H54 (cell line): ENCODE measurements around the gene RAD51D.

Experiments used
- DNase-seq: peaks from one replicate; pipeline ENCODE4 v3.0.0; 2011; ENCODE audit warnings: low spot score, mixed read lengths; ENCODE audit not compliant: insufficient read length
- FAIRE-seq: peaks from 3 replicates; lab custom pipeline; 2011; peaks lifted over from hg19 to GRCh38; lab: Jason Lieb, UNC
- POLR2A ChIP-seq: IDR thresholded peaks from 2 replicates; pipeline ENCODE4 v1.6.1; 2011; ENCODE audit warnings: low read depth, mild to moderate bottlenecking, low read length

RAD51D gene

DNA sequence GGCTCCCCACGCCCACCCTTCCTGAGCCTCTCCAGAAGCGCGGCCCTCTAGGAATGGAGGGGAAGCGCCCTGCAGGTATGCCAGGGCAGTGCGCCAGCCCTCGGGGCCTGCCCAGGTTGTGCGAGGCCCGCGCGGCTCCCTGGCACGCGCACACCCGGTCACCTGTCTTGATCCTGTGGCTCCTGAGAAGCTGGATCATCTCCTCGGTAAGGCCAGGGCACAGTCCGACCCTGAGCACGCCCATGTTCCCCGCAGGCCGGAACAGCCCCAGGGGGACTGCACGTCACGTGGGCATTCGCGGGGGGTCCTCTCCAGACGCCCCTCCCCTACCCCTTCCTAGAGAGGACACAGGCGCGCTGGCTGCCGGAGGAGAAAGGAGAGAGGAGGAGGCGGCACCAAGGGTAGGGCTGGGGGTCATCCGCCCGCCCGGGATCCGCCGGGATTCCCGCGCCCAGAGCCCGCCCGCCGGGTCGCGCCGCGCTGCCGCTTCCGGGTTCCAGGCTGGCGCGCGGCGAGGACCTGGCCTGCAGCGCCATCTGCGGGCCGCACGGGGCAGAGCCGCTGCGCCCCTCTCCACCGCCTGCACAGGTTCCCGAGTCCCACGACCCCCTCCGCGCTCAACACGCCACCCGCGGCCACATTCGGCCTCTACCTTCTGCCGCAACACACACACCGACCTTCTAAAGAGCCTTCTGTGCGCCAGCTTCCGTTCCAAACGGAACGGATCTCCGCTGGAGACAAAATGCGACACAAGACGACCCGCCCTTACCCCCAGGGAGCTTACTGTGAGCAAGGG is at the start of gene RAD51D:
TSS of gene RAD51D (minus strand) at position 491 of the 796 bp plus-strand sequence. CDS start at position 244, 247 bp downstream.
- no peak for FAIRE-seq
- TF ChIP-seq POLR2A = peak; percentile 31; the same call in 1 of the 2 replicates
- DNase-seq = peak; percentile 87

DNA sequence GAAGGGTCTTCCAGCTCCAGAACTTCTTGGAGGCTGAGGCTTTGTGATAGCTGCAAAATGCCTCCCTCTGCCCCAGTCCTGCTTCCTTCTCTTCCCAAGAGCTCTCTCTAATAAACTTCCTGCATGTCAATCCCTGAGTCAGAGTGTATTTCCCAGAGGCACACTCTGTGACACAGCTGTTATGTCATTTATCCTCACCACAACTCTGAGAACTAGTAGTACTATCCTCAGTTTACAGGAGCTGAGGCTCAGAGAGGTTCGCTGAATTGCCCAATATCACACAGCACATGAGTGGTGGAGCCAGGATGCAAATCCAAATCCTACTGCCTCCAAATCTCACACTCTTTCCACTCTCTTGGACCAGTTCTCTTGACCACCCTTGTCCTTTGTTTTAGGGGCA is 48.0 kb upstream of the RAD51D start:
- DNase-seq (no peak), FAIRE-seq (no peak)
- TF ChIP-seq POLR2A = no peak

DNA sequence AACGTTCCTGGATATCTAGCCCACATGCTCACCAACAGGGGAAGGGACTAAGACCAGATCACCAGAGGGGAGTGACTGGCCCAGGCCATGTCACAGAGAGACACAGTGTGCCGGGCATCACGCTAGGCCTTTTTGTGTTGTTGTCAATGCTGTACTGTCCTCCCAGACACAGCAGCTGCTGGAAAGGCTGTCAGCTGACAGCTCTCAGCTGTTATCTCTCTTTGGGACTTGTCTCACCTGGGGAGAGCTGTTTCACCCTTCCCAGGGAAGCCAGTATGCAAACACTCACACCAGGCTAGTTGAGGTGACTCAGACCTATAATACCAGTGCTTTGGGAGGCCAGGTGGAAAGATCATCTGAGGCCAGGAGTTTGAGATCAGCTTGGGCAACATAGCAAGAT is 47.4 kb upstream of the RAD51D start:
- no peak for TF ChIP-seq POLR2A
- no peak for FAIRE-seq
- no peak for DNase-seq

DNA sequence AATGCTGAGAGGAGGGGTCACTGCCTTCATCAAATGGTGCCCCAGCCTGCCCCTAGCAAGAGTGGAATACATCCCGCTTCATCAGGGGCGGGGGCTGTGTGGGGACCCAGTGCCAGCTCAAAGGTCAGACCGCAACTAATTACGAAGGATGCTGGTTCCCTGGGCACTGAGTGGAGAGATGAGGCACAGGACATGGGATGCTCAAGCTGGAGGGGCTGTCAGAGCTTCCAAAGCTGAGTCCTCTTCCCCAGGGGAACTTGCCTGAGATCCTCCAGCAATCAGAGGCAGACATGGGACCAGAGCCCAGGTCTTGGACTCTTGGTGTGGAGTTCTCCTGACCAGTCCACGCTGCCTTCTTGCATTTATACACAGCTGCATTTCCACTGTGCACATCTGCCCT is 46.9 kb upstream of the RAD51D start:
- FAIRE-seq = no peak
- no peak for TF ChIP-seq POLR2A
- no peak for DNase-seq

DNA sequence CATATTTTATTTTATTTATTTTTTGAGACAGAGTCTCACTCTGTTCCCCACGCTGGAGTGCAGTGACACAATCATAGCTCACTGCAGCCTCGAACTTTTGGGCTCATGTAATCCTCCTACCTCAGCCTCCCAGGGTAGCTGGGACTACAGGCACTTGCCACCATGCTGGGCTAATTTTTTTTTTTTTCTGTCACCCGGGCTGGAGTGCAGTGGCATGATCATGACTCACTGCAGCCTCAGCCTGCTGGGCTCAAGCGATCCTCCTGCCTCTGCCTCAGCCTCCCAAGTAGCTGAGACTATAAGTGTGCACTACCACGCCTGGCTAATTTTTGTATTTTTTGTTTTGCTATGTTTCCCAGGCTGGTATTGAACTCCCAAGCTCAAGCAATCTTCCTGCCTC is 45.1 kb upstream of the RAD51D start:
- no peak for DNase-seq
- TF ChIP-seq POLR2A = no peak
- FAIRE-seq = no peak

DNA sequence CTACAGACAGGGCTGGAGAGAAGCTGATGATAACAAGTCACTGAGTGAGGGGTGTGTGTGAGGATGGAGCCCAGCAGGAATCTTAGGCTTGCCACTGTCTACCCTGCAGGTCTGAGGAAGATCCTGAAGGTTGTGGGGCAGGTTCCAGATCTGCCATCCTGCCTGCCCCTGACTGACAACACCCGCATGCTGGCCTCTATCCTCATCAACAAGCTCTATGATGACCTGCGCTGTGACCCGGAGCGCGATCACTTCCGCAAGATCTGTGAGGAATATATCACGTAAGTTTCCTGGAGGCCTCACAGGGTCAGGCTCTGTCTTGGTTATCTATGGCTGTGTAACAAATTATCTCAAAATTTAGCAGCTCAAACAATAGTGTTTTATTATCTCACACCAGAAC is 44.2 kb upstream of the RAD51D start:
- FAIRE-seq (no peak), DNase-seq (no peak)
- TF ChIP-seq POLR2A = no peak

DNA sequence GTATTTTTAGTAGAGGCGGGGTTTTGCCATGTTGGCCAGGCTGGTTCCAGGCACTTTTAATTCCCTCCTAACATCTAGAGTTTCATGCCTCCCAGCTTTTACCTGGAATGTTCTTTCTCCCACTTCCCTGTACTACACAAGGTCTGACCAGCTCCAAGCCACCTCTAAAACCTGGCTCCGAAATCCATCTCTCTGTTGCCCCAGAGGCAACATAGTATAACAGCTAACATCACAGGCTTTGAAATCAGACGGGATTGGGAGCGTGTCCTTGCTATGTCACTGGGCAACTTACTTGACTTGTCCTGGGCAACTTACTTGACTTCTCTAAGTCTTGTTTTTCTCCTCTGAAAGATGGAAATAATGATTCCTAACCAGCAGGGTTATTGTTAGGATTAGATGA is 43.1 kb upstream of the RAD51D start:
- TF ChIP-seq POLR2A = no peak
- no peak for FAIRE-seq
- DNase-seq = no peak

DNA sequence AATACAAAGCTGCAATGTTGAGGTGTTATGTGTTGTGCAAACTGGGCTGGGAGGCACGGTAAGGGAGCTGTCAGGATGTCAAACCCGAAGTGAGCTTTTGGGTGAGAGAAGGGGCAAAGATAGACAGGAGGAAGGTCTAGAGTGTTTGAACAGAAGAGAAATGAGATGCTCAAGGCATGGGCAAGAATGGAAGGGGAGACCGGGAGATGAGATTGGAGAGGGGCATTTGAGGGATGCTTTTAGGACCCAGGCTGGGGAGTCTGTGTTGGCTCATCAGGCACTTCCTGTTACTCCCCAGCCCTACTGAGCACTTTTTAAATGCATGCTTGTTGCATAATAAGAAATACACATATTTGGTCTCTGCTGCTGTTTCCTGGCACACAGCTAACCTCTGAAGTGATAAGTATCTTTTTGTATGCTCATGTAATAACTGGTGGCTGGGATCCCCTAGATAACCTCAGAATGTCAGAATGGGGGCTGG is 41.7 kb upstream of the RAD51D start:
- DNase-seq (no peak), FAIRE-seq (no peak)
- TF ChIP-seq POLR2A = no peak

DNA sequence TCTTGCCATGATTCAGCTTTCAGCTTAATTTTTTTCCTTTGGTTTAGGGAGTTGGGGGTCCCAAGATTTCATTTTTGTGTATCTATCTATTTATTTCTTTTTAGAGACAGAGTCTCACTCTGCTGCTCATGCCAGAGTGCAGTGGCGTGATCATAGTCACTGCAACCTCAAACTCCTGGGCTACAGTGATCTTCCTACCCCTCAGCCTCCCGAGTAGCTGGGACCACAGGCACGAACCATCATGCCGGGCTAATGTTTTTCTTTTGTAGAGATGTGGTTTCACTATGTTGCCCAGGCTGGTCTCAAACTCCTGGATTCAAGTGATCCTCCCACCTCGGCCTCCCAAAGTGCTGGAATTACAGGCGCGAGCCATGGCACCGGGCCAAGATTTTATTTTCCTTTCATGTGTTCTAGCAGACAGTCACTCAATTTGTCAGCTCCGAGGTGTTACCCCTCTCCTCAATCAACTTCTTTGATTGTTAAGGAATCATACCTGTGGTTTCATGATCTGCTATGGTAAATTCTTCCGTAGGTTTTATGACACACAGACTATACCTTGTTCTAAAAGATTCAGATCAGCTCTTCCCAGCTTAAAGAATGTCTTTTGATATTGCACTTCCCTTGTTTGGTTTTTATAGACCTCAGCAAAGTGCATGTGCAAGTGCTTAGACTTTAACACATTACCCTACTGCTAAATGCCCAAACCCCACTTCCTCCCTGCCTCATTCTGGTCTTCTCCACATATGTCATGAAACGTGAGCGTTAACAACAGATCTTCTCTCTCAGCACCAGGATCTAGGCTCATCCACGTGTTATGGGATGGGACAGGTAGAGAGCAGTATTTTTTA is 40.9 kb upstream of the RAD51D start:
- FAIRE-seq (no peak), DNase-seq (no peak)
- no peak for TF ChIP-seq POLR2A

DNA sequence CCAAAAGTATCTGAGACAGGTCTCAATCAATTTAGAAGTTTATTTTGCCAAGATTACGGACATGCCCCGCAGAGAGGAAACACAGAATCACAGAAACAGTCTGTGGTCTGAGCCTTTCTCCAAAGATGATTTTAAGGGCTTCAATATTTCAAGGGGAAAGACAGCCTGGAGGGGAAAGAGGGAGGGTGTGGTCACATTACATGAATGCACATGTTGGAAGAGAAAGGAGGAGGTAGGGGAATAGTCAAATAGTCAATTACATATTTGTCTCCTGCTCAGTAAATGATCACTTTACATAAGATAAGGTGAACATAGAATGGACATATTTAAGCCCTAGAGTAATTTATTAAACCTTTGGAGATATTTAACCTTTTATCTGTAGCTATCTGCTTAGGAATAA is 40.3 kb upstream of the RAD51D start:
- no peak for FAIRE-seq
- no peak for TF ChIP-seq POLR2A

DNA sequence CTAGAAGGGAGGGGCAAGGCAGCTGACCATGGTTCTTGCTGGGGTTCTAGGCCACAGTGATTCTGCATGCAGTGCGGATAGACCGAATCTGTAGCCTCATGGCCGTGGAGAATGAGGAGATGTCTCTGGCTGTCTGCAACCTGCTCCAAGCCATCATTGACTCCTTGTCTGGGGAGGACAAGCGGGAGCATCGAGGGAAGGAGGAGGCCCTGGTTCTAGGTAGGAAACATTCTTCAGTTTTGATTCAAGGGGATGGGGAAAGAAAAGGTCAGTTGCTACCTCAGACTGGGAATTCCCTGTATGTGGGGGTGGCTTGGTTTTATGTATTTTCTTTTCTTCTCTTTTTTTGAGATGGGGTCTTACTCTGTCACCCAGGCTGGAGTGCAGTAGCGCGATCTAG is 35.6 kb upstream of the RAD51D start:
- FAIRE-seq = no peak
- TF ChIP-seq POLR2A = no peak
- DNase-seq = no peak

More for the DNA sequence above, 40.3 kb upstream of the RAD51D start:
- DNase-seq = no peak

DNA sequence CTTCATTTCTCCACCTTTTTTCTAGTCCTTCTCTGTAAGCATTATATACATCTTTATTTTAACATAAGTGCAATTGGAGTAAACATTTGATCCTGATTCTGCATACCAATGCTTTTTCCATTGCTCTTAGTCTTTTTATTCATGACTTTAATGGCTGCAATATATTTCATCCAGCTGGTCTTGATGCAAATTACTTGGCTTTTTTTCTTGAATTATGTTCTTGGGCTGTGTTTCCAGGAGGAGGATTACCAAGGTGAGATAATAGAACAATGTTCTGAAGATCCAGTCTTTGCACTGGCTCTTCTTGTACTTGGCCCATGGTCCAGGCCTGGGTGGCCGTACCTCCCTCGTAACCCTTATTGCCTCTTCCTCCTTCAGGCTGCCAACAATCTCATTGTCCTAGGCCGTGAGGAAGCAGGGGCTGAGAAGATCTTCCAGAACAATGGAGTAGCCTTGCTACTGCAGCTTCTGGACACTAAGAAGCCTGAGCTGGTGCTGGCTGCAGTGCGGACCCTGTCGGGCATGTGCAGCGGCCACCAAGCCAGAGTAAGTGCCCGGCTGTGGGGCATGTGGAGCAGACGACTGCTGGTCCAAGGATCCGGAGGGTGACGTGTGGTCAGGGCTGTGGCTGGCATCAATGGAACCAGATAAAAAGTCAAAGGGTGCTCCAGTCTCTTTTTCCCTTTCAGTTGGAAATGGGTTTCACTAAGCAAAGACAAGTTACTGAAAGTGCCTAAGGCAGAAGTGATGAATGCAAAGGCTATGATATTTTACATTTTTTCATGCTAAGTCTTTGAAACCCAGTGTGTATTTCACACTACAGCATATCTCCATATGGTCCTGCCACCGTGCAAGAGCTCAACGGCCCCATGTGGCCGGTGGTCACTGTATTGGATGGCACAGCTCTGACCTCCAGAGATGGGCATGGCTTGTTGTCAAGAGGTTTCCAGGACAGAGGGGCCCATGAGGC is 34.8 kb upstream of the RAD51D start:
- TF ChIP-seq POLR2A = no peak
- DNase-seq = no peak
- no peak for FAIRE-seq
